ENCODE results near the gene FAM200C.
A peak's percentile ranks its signal among the peaks of the same experiment; 100 is the strongest.

FAM200C gene

DNA sequence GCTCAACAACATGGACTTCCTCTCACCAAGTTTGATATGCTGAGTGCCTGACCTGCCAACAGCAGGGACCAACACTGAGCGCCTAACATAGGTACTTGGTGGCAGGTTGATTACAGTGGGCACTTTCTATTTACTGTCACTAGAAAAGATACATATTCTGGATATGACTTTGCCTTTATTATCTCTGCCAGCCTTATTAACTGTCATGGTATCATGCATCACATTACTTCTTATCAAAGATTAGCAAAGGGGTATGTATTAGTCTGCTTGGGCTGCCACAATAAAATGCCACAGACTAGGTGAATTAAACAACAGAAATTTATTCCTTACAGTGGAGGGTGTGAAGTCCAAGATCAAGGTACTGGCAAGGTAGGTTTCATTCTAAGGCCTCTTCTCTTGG, 15.2 kb downstream of the FAM200C start:
- H3K27ac Mint-ChIP-seq: no peak overlapping the region
- peaks cover 8% of the 10 kb centered on the region for H3K9me3 Mint-ChIP-seq
- no peaks in the 10 kb centered on the region for H3K36me3 Mint-ChIP-seq
- no peaks in the 10 kb centered on the region for H3K4me1 Mint-ChIP-seq
- DNase-seq (ENCODE audit: low spot score in 2 of 2) (no peak), ATAC-seq (no peak)
- H3K4me3 Mint-ChIP-seq: no peak overlapping the region

DNA sequence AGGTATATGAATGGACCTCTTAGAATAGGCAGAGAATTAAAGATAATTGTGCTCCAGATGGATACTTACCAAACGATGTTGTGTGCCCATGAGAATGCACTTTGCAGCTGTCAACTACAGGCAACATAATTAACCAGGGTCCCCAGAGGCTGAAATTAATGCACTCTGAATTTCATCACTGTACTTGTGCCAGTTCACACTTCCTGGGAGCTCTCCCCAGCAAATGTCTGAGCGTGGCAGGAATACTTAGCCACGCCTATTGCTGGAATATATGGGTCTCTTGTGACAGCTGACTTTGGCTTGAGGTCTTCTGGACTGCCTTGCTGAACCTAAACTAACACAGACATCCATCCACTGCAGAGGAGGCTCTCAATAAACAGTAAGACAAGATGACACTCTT, 17.5 kb downstream of the FAM200C start:
- no peak overlapping the region for H3K4me3 Mint-ChIP-seq
- H3K36me3 Mint-ChIP-seq: no peaks in the 10 kb centered on the region
- no peaks in the 10 kb centered on the region for H3K4me1 Mint-ChIP-seq
- no peak for DNase-seq (ENCODE audit: low spot score in 2 of 2)
- no peak for ATAC-seq
- H3K9me3 Mint-ChIP-seq: no peaks in the 10 kb centered on the region
- no peak overlapping the region for H3K27ac Mint-ChIP-seq

DNA sequence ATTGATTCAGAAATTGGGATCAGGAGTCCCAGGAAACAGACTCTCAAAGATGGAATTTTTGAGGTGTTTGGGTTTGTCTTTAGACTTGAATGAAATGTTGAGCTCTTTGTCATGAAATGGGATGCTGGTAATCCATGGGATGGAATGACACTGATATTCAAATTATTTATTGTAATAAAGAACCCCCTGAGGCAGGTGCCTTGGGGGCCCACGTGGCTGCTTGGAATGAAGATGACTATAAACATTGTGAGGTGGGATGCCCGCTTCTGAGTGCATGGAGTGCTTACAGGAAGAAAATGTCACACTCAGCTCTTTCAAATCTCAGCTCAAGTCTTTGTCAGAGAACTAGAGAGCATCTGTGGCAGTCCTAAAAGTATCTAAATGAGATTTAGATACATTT, 19.8 kb downstream of the FAM200C start:
- no peak for DNase-seq (ENCODE audit: low spot score in 2 of 2)
- ATAC-seq: no peak
- Mint-ChIP-seq H3K36me3 (no peaks in the 10 kb centered on the region), H3K4me1 (no peaks in the 10 kb centered on the region), H3K4me3 (no peak overlapping the region), H3K27ac (no peak overlapping the region), H3K9me3 (no peaks in the 10 kb centered on the region)

DNA sequence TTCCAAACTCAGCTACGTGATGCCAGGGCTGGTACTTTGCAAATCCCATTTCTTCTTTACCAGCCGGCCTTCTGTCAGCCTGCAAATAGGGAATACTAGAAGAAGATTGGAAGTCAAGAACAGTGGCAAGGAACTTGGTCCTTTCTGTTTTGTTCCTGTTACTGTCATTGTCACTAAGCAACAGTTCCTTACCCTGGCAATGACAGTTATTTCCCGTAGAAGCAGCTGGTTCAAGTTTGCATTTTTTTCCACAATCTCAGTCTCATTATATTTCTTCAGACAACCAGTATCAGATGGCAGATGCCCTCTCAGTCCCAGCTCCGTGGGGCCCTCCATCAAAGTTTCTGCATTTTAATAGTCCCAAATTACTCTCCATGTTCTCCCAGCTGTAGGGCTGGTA, 20.3 kb downstream of the FAM200C start:
- Mint-ChIP-seq H3K4me3 (no peak overlapping the region), H3K36me3 (no peaks in the 10 kb centered on the region), H3K4me1 (no peaks in the 10 kb centered on the region), H3K9me3 (no peaks in the 10 kb centered on the region), H3K27ac (no peak overlapping the region)
- ATAC-seq (no peak), DNase-seq (ENCODE audit: low spot score in 2 of 2) (no peak)

DNA sequence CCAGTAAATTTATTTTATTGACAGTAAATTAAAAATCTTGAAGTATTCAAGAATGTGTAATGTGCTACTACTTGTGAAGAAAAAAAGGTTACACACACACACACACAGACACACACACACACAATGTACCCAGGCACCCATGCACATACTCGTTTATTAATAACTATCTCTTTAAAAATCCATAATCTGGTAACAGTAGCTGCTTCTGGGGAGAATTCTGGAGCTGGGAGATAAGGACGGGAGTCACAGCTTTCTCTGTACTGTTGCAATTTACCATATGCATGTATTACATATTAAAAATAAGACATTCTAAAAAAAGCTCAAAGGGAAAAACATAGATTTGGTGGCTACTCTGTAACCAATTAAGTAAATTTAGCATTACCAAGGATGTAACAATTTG, 21.5 kb downstream of the FAM200C start:
- DNase-seq (ENCODE audit: low spot score in 2 of 2) (no peak), ATAC-seq (no peak)
- H3K9me3 Mint-ChIP-seq: no peaks in the 10 kb centered on the region
- no peaks in the 10 kb centered on the region for H3K4me1 Mint-ChIP-seq
- no peak overlapping the region for H3K4me3 Mint-ChIP-seq
- no peak overlapping the region for H3K27ac Mint-ChIP-seq
- H3K36me3 Mint-ChIP-seq: no peaks in the 10 kb centered on the region

DNA sequence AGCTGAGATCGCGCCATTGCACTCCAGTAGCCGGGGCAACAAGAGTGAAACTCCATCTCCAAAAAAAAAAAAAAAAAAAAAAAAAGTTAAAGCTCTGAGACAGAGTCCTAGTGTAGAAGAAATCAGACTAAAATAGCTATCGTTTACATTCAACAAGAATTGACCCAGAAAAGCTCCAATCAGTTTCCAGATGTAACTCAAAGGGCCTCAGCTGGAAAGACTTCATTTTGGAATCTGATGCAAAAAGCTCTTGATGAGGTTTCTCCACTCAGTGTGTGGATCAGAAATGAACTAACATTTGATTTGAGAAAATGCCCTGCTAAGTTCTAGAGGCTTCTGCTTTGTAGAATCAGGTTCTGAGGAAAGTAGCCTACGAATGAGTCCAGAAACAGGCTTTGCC, 22.2 kb downstream of the FAM200C start:
- H3K36me3 Mint-ChIP-seq: no peaks in the 10 kb centered on the region
- no peaks in the 10 kb centered on the region for H3K9me3 Mint-ChIP-seq
- H3K4me1 Mint-ChIP-seq: no peaks in the 10 kb centered on the region
- H3K27ac Mint-ChIP-seq: no peak overlapping the region
- no peak overlapping the region for H3K4me3 Mint-ChIP-seq
- ATAC-seq: no peak
- DNase-seq (ENCODE audit: low spot score in 2 of 2): no peak

DNA sequence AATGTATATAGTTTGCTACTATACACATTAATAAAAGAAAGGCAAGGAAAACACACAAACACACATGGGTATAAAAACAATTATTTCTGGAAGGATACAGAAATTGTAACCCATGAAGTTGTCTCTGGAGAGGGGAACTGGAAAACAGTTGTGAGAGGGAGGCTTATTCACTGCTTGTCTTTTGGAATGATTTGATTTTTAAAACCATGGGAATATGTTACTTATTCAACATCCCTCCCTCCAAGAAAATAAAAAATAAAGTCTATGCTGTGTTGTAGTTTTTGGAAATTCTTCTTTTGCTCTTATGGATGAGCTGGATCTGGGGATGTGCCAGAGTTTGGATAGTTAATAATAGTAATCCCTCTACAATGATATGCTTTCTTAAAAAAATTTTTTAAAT, 23.4 kb downstream of the FAM200C start:
- no peak overlapping the region for H3K4me3 Mint-ChIP-seq
- no peaks in the 10 kb centered on the region for H3K9me3 Mint-ChIP-seq
- ATAC-seq: no peak

DNA sequence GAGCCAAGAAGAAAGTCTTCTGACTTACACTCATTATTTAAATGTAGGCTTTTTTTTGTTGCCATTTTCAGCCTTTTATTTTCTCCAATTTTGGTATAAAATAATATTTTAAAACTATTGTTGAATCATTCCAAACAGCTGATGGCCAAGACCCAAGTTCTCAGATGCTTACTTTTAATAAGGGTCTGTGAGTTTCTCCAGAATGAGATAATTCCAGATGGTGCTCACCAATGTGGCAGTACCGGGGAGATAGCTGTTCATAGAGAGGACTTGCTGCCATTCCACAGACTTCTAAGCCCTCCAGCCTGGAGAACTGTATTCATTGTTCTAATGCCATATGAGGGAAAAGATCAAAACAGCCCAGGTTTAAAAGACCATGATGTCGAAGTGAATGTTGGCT, 24.2 kb downstream of the FAM200C start:
- no peaks in the 10 kb centered on the region for H3K36me3 Mint-ChIP-seq
- no peak overlapping the region for H3K4me3 Mint-ChIP-seq
- ATAC-seq: no peak
- H3K27ac Mint-ChIP-seq: no peak overlapping the region
- H3K9me3 Mint-ChIP-seq: no peaks in the 10 kb centered on the region
- DNase-seq (ENCODE audit: low spot score in 2 of 2): no peak
- H3K4me1 Mint-ChIP-seq: no peaks in the 10 kb centered on the region

More for the DNA sequence above, 23.4 kb downstream of the FAM200C start:
- H3K36me3 Mint-ChIP-seq: no peaks in the 10 kb centered on the region
- no peak for DNase-seq (ENCODE audit: low spot score in 2 of 2)
- no peaks in the 10 kb centered on the region for H3K4me1 Mint-ChIP-seq
- H3K27ac Mint-ChIP-seq: no peak overlapping the region

DNA sequence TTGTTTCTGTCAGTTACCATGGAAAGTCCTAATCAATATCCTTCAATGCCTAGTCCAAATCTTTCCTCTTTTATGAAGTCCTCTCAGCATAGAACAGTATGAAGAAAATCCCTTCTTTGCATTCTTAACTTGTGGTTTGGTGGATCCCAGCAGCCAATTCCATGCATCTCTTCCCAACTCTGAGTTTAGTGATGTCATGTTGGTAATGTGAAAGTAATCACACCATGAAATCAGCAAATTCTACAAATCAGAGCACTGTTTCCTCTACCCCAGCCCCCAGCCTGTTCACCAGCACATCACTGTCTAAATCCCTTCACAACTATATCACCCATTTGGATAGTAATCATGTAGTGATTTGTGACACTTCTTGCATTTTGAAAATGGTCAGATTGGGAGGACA, 24.7 kb downstream of the FAM200C start:
- ATAC-seq: no peak
- no peaks in the 10 kb centered on the region for H3K4me1 Mint-ChIP-seq
- H3K9me3 Mint-ChIP-seq: no peaks in the 10 kb centered on the region
- DNase-seq (ENCODE audit: low spot score in 2 of 2): no peak
- no peak overlapping the region for H3K27ac Mint-ChIP-seq
- no peak overlapping the region for H3K4me3 Mint-ChIP-seq
- no peaks in the 10 kb centered on the region for H3K36me3 Mint-ChIP-seq

DNA sequence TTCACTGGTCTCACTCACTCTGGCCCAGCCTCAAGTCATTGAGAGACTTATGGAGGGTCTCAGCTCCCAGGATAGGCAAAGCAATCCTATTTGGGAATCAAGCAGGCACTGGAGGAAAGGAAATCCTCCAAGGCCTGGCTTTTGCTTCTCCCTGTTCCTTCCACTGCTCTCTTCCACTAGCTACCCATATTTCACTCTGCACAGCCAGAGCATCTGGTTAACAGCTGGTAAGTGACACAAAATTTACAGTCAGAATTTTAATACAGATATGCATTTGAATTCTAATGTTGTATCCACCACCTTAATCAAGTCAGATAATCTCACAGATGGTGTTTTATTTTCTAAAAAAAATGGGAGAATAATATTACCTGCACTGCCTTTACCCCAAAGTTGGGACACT, 28.6 kb downstream of the FAM200C start:
- Mint-ChIP-seq H3K4me3 (peak overlapping the region; percentile 20), H3K27ac (no peak overlapping the region), H3K36me3 (no peaks in the 10 kb centered on the region), H3K9me3 (no peaks in the 10 kb centered on the region), H3K4me1 (peaks cover 10% of the 10 kb centered on the region)
- DNase-seq (ENCODE audit: low spot score in 2 of 2) (no peak), ATAC-seq (no peak)

DNA sequence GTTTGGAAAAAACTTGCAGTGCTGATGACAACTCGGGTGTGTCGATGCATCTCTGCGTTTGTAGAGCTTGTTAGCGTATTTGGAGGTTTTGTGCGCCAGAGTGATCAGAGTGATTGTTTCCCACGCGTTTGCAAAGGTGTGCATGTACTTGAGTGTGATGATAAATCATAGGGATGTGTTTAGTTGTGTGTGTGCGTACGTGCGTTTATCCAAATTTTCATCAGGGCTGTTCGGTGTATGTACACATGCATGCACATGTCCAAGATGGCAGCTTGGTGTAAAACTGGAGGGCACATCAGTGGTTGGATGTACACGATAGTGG, 29.2 kb downstream of the FAM200C start:
- Mint-ChIP-seq H3K9me3 (no peaks in the 10 kb centered on the region), H3K36me3 (no peaks in the 10 kb centered on the region), H3K4me3 (peak overlapping the region; percentile 20), H3K27ac (no peak overlapping the region), H3K4me1 (peaks cover 10% of the 10 kb centered on the region)
- ATAC-seq (no peak), DNase-seq (ENCODE audit: low spot score in 2 of 2) (no peak)

DNA sequence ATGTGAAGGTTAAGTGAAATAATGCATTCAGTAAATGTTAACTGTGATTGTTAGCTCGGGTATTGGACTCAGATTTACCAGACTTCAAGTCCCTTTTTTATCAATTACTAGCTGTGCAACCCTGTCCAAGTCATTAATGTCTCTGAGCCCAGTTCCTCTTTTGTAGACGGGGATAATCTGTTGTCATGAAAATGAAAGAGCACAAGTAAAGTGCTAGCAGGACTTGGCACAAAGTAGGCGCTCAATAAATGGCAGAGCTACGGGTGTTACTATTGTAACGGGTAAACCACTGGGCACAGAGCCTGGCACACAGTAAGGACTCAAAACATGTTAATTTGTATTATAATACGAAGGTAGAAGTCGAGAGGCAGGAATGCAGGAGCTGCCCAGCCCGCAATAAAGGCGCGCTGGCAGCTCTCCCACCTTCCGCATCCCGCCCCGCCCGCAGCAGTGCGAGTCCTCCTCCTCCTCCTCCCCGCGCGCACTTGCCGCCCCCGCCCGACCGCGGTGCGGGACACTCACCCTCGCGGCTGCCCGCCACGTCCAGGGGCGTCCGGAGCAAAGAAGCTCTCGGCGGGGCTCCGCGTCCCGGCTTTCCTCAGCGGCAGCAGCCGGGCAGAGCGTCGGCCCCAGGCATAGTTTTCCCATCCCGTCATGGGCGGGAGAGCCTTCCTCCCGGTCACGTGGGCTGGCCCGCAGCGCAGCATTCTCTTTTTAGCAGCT, 29.7 kb downstream of the FAM200C start, which contains the start of gene C1QTNF2:
Gene C1QTNF2, minus strand, starts transcription at position 637 of the 723 bp plus-strand sequence. CDS start 15,615 bp downstream, outside the sequence.
- ATAC-seq: peak; percentile 56
- no peaks in the 10 kb centered on the region for H3K9me3 Mint-ChIP-seq

DNA sequence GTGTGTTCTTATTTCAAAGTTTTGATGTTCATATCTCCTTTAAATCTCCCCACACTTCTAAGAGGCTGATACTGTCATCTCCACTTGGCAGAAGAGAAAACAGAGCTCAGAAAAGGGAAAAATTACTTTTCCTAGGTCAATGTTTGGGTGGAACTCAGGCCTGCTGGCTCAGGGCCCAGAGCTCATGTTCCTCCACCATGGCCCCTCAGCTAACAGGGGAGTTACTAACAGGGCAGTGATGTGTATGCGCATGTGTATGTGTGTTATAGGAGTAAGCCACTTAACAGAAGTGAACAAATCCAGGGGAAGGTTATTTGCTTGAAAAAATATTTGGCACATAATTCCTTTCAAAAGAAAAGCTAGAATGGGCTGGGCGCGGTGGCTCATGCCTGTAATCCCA, 32.0 kb downstream of the FAM200C start:
- DNase-seq (ENCODE audit: low spot score in 2 of 2) (no peak), ATAC-seq (no peak)
- no peak overlapping the region for H3K4me3 Mint-ChIP-seq
- H3K27ac Mint-ChIP-seq: no peak overlapping the region
- no peaks in the 10 kb centered on the region for H3K36me3 Mint-ChIP-seq
- no peaks in the 10 kb centered on the region for H3K9me3 Mint-ChIP-seq
- peaks cover 10% of the 10 kb centered on the region for H3K4me1 Mint-ChIP-seq

More for the DNA sequence above, 29.7 kb downstream of the FAM200C start, which contains the start of gene C1QTNF2:
- Mint-ChIP-seq H3K4me1 (peaks cover 10% of the 10 kb centered on the region), H3K27ac (no peak within 1 kb of the TSS), H3K4me3 (peak within 1 kb of the TSS; percentile 20), H3K36me3 (no peaks in the 10 kb centered on the region)
- no peak for DNase-seq (ENCODE audit: low spot score in 2 of 2)

DNA sequence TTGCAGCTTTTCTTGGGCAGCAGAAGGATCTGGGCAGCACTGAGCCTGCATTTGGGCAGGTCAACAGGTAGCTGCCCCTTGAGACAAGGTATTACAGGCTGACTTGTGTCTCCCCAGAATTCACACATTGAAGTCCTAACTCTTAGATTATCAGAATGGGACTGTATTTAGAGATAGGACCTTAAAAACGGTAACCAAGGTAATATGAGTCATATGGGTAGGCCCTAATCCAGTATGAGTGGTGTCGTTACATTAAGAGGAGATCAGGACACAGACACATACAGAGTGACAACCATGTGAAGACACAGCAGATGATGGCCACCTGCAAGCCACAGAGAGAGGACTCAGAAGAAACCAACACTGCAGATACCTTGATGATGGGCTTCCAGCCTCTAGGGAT, 32.6 kb downstream of the FAM200C start:
- Mint-ChIP-seq H3K4me3 (no peak overlapping the region), H3K27ac (no peak overlapping the region), H3K4me1 (peaks cover 10% of the 10 kb centered on the region), H3K36me3 (no peaks in the 10 kb centered on the region), H3K9me3 (no peaks in the 10 kb centered on the region)
- ATAC-seq (peak; percentile 41), DNase-seq (ENCODE audit: low spot score in 2 of 2) (no peak)

DNA sequence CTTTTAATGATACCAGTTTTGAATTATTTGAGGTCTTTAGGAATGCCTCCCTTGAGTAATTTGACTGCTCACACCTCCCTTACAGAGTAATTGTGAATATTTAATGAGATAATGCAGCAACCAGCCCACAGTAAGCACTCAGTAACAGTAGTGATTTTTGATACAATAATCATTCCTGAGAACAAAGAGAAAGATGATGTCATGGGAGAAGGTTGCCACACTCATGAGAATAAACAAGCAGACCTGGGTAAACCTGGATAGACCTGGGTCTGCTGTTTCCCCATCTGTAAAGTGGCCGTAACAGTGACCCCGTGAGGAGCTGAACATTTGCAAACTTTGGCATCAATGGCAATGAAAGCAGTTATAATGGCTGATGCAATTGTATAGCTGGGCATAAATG, 33.6 kb downstream of the FAM200C start:
- H3K36me3 Mint-ChIP-seq: no peaks in the 10 kb centered on the region
- H3K9me3 Mint-ChIP-seq: no peaks in the 10 kb centered on the region
- ATAC-seq (no peak), DNase-seq (ENCODE audit: low spot score in 2 of 2) (no peak)
- no peak overlapping the region for H3K27ac Mint-ChIP-seq
- H3K4me1 Mint-ChIP-seq: peaks cover 10% of the 10 kb centered on the region
- no peak overlapping the region for H3K4me3 Mint-ChIP-seq

DNA sequence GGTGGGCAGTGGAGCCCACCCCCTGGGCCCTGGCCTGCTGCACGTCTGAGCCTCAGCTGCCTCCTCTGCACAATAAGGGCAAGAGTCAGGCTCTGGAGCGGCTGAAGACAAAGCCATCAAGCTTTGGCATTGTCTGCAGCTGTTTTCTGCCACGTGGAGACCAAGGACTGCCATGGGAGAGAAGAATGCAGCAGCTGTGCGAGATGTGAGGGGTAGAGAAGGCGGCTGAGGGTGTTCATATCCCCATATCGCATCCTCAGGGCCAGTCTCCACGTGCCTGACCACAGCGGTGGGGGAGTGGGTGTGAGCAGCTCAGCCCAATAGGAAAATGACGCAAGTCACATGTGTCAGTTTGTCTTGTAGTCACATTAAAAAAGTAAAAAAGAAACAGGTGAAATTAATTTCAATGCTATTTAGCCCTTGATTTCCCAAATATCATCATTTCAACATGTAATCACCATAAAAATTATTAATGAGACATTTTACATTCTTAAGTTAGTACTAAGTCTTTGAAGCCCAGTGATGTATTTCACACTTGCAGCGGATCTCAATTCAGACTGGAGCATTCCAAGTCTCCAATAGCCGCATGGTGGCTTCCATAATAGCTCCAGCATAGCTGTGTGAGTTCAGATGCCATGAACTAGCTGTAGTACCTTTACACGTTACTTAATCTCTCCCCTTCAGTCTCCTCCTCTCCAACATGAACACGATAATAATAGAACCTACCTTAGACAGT, 36.0 kb downstream of the FAM200C start:
- no peak for DNase-seq (ENCODE audit: low spot score in 2 of 2)
- Mint-ChIP-seq H3K4me1 (no peaks in the 10 kb centered on the region), H3K36me3 (no peaks in the 10 kb centered on the region), H3K4me3 (no peak overlapping the region), H3K27ac (no peak overlapping the region), H3K9me3 (no peaks in the 10 kb centered on the region)
- ATAC-seq: no peak

Data from stimulated activated effector memory CD8-positive, alpha-beta T cell treated with anti-CD3 and anti-CD28 coated beads, Interleukin-12 subunit alpha, Interleukin-12 subunit beta, amount 100 ng/mL, for 72 hours (primary cell).